ENCODE results near the gene AEBP1.

The AEBP1 gene

GRCh38 chr7:44155191-44156185 lies 51.3 kb downstream of the AEBP1 start:
- DNase-seq (ENCODE audit: low read depth in 2 of 2) = no peak

GRCh38 chr7:44156453-44157010 lies 52.4 kb downstream of the AEBP1 start:
- DNase-seq (ENCODE audit: low read depth in 2 of 2) = no peak

- no peak for DNase-seq (ENCODE audit: low read depth in 2 of 2)
Measured at GRCh38 chr7:44157116-44158080, 53.3 kb downstream of the AEBP1 start.

GRCh38 chr7:44158096-44158872 lies 54.1 kb downstream of the AEBP1 start:
- DNase-seq (ENCODE audit: low read depth in 2 of 2) = no peak

- DNase-seq (ENCODE audit: low read depth in 2 of 2) = no peak
Measured at GRCh38 chr7:44158873-44159631, 54.9 kb downstream of the AEBP1 start.

GRCh38 chr7:44159824-44160630 lies 55.9 kb downstream of the AEBP1 start:
- DNase-seq (ENCODE audit: low read depth in 2 of 2) = no peak

- no peak for DNase-seq (ENCODE audit: low read depth in 2 of 2)
Measured at GRCh38 chr7:44161371-44161770, 57.2 kb downstream of the AEBP1 start.

- DNase-seq (ENCODE audit: low read depth in 2 of 2) = no peak
Measured at GRCh38 chr7:44162179-44162578, 58.0 kb downstream of the AEBP1 start.

GRCh38 chr7:44162785-44163395 lies 58.7 kb downstream of the AEBP1 start:
- DNase-seq (ENCODE audit: low read depth in 2 of 2) = no peak

GRCh38 chr7:44163591-44163990 lies 59.4 kb downstream of the AEBP1 start:
- no peak for DNase-seq (ENCODE audit: low read depth in 2 of 2)
